ENCODE data around the gene CALHM4.
A peak's percentile ranks its signal among the peaks of the same experiment; 100 is the strongest.

Gene CALHM4

DNA sequence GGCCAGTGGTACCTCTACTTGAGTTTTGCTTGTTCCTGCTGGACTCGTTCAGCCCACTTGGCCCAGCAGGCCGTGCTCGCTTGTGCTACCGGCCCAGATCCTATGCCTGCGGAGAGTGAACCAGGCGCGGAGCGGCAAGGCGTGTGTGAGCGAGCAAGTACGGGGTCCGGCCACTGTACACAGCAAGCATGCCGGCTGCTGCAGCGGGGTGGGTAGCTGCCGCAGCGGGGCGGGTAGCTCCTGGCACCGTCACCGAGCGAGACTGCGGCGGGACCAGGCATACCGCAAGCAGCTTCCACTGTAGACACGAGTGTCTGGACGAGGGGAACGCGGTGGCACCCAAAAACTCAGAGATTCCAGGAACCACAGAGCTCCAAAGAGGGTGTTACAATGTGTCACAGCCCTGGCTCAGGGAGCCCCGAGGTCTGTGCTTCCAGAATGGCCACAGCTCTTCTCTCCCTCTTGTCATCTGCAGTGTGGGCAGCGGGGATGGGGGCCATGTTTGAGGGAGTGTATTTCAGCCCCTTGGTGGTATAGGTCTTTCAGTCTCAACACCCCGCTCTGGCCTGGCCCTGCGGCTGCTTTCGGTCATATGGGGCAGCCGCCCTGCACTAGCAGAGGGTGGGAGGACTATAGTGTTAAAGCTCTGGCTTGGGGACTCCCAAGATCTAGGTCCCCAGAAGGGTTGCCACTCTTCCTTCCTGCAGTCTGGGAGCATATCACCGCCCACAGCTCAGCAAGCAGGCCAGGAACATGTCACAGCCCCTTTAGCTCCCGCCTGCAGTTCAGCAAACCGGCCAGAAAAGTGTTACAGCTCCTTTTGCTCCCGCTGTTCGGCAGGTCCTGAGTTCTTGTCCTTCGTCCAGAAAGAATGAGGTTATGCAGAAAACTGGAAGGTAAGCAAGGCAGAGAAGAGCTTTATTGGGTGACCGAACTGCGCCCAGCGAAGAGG, 11.6 kb downstream of the CALHM4 start:
- Histone ChIP-seq H3K4me2 (ENCODE audit: low read depth, low read length, poor library complexity, severe bottlenecking) (no peak overlapping the region), H3F3A (ENCODE audit: insufficient read depth) (no peaks in the 10 kb centered on the region), H3K4me3 (ENCODE audit: insufficient read depth, low read length, poor library complexity, severe bottlenecking) (no peak overlapping the region), H3K9me3 (ENCODE audit: insufficient read depth, low read length) (no peaks in the 10 kb centered on the region), H3K9ac (ENCODE audit: low read length) (no peak overlapping the region), H3K27me3 (ENCODE audit: low read length) (no peaks in the 10 kb centered on the region), H4K20me1 (ENCODE audit: low read depth, low read length) (no peaks in the 10 kb centered on the region), H3K9me2 (replicated peaks; ENCODE audit: insufficient read depth, low read length) (no peaks in the 10 kb centered on the region), H3K27ac (ENCODE audit: low read depth, low read length) (no peak overlapping the region), H2AFZ (ENCODE audit: low read depth, low read length, severe bottlenecking) (no peak overlapping the region), H3K36me3 (ENCODE audit: low read length) (no peaks in the 10 kb centered on the region), H3K79me2 (ENCODE audit: insufficient read depth, low read length) (no peaks in the 10 kb centered on the region)
- TF ChIP-seq, protein P1, sequence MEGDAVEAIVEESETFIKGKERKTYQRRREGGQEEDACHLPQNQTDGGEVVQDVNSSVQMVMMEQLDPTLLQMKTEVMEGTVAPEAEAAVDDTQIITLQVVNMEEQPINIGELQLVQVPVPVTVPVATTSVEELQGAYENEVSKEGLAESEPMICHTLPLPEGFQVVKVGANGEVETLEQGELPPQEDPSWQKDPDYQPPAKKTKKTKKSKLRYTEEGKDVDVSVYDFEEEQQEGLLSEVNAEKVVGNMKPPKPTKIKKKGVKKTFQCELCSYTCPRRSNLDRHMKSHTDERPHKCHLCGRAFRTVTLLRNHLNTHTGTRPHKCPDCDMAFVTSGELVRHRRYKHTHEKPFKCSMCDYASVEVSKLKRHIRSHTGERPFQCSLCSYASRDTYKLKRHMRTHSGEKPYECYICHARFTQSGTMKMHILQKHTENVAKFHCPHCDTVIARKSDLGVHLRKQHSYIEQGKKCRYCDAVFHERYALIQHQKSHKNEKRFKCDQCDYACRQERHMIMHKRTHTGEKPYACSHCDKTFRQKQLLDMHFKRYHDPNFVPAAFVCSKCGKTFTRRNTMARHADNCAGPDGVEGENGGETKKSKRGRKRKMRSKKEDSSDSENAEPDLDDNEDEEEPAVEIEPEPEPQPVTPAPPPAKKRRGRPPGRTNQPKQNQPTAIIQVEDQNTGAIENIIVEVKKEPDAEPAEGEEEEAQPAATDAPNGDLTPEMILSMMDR (IDR thresholded peaks at IDR 0.05; ENCODE audit: insufficient read depth, low read length, poor library complexity, severe bottlenecking) = no peak
- no peak for TF ChIP-seq EZH2phosphoT487 (conservative IDR thresholded peaks at IDR 0.05; ENCODE audit: low read length)

DNA sequence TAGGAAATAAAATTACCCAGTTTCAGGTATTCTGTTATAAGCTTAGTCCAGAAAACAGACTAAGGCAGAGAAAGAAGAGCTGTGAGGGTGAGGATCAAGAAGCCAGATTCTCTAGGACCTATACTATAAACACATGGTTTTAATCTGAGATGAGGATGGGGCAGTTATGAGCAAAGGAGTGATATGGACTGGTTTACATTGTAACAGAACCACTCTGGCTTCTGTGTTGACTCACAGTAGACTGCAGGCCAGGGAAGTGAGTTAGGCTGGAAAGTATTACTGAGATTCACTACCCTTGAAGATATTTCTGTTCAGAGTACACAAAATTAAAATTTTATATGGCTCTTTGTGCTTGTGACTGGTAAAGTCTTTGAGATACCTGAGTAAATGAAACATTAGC, 14.6 kb downstream of the CALHM4 start:
- no peaks in the 10 kb centered on the region for H3K27me3 ChIP-seq (ENCODE audit: low read length)
- H3K4me3 ChIP-seq (ENCODE audit: insufficient read depth, low read length, poor library complexity, severe bottlenecking) = no peak overlapping the region
- peaks cover 17% of the 10 kb centered on the region for H3K79me2 ChIP-seq (ENCODE audit: insufficient read depth, low read length)
- no peak overlapping the region for H3K9ac ChIP-seq (ENCODE audit: low read length)
- peaks cover 4% of the 10 kb centered on the region; the same call in 1 of the 2 replicates for H3F3A ChIP-seq (ENCODE audit: insufficient read depth)
- no peaks in the 10 kb centered on the region for H3K9me2 ChIP-seq (replicated peaks; ENCODE audit: insufficient read depth, low read length)
- H2AFZ ChIP-seq (ENCODE audit: low read depth, low read length, severe bottlenecking) = no peak overlapping the region
- H3K4me2 ChIP-seq (ENCODE audit: low read depth, low read length, poor library complexity, severe bottlenecking) = no peak overlapping the region
- H3K9me3 ChIP-seq (ENCODE audit: insufficient read depth, low read length) = no peaks in the 10 kb centered on the region
- no peak overlapping the region for H3K27ac ChIP-seq (ENCODE audit: low read depth, low read length)
- TF ChIP-seq, protein P1 (IDR thresholded peaks at IDR 0.05; ENCODE audit: insufficient read depth, low read length, poor library complexity, severe bottlenecking) = no peak
- no peak for TF ChIP-seq EZH2phosphoT487 (conservative IDR thresholded peaks at IDR 0.05; ENCODE audit: low read length)
- H4K20me1 ChIP-seq (ENCODE audit: low read depth, low read length) = no peaks in the 10 kb centered on the region
- H3K36me3 ChIP-seq (ENCODE audit: low read length) = no peaks in the 10 kb centered on the region

DNA sequence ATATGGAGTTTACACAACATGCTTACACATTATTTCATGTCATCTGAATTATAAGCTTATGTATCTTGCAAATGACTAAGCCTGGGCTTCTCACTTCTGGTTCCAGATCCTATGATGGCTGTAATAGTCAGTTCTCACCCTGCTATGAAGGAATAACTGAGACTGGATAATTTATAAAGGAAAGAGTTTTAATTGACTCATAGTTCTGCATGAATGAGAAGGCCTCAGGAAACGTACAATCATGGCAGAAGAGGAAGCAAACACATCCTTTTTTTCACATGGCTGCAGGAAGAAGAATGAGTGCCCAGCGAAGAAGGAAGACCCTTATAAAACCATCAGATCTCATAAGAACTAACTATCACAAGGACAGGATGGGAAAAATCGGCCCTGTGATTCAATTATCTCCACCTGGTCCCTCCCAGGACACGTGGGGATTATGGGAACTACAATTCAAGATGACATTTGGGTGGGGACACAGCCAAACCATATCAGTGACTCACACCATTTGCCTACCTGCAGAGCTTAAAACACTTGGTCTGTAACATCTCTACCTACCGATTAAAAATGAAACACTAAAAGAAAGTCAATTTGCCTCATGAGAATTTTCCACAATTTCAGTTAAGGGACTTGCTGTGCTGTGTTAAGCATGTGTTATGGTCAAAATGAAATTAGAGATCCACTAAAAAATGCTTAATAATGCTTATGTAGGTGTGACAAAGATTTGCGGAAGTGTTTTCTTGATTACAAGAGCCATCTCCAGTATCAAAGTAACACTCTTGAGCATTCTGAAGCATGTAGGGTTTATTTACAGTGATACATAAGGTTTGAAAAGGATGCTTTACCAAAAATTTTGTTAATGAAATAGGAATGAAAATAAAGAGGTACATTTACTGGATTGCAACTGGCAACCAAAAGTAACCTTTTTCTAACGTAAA, 15.5 kb downstream of the CALHM4 start:
- peaks cover 4% of the 10 kb centered on the region; the same call in 1 of the 2 replicates for H3F3A ChIP-seq (ENCODE audit: insufficient read depth)
- no peaks in the 10 kb centered on the region for H3K27me3 ChIP-seq (ENCODE audit: low read length)
- no peak overlapping the region for H3K9ac ChIP-seq (ENCODE audit: low read length)
- no peaks in the 10 kb centered on the region for H3K9me2 ChIP-seq (replicated peaks; ENCODE audit: insufficient read depth, low read length)
- H3K36me3 ChIP-seq (ENCODE audit: low read length) = no peaks in the 10 kb centered on the region
- no peak overlapping the region for H2AFZ ChIP-seq (ENCODE audit: low read depth, low read length, severe bottlenecking)
- H3K9me3 ChIP-seq (ENCODE audit: insufficient read depth, low read length) = no peaks in the 10 kb centered on the region
- no peak overlapping the region for H3K4me3 ChIP-seq (ENCODE audit: insufficient read depth, low read length, poor library complexity, severe bottlenecking)
- no peak for TF ChIP-seq EZH2phosphoT487 (conservative IDR thresholded peaks at IDR 0.05; ENCODE audit: low read length)
- TF ChIP-seq, protein P1 (IDR thresholded peaks at IDR 0.05; ENCODE audit: insufficient read depth, low read length, poor library complexity, severe bottlenecking) = no peak
- peaks cover 27% of the 10 kb centered on the region for H3K79me2 ChIP-seq (ENCODE audit: insufficient read depth, low read length)
- no peaks in the 10 kb centered on the region for H4K20me1 ChIP-seq (ENCODE audit: low read depth, low read length)
- H3K27ac ChIP-seq (ENCODE audit: low read depth, low read length) = no peak overlapping the region
- H3K4me2 ChIP-seq (ENCODE audit: low read depth, low read length, poor library complexity, severe bottlenecking) = peak overlapping the region; percentile 72

Measured in SU-DHL-6 (cell line).